GM12864 (cell line): ENCODE data around the gene HAUS1.

Experiments used
- DNase-seq: peaks from one replicate; pipeline ENCODE4 v3.0.0-alpha.2; 2011; ENCODE audit warnings: low read depth
- H3K4me3 ChIP-seq: 2 replicates; pipeline ENCODE4 v1.5.1; 2011; ENCODE audit warnings: mild to moderate bottlenecking, low read depth, low read length, control low read depth
- CTCF ChIP-seq: IDR thresholded peaks from 2 replicates; pipeline ENCODE4 v1.5.1; 2011; ENCODE audit warnings: low read depth, mild to moderate bottlenecking, moderate library complexity, low read length, control low read depth, inconsistent platforms; ENCODE audit errors: missing control alignments

HAUS1 gene

DNA sequence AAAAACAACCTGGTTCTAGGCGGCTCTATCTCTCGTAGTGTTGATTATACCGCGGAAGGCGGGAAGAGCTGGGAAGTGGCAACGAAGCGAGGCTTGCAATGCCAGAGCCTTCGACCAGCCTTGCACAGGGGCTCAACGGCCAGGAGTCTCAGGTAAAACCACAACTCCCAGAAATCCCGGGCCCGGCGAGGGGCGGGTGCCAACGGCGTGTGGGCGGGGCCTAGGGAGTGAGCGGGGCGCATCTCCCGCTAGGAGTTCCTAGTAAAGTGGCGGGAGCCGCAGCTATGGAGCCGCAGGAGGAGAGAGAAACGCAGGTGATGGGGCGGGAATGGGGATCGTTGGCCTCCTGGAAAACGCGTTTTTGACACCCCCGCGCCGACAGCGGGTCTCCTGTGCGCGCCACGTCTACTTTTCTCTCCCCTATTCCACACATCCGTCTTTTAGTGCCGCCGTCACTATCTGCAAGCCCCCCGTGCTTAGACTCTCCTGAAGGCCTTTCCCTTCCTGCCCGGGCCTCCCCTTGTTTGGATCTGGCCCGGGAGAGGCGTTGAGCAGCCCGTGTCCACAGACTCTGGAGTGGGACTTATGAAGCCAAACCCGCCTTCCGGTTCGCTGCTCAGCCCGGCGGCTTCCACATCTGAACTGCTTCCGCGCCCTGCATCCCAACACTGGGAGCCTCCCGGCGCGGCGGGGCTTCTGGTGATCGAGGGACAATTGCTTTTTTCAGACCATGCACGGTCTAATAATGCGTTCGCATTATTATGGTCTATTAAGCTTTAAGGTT lies at the start of gene HAUS1:
Gene HAUS1, plus strand, starts transcription at position 258 of the 784 bp plus-strand sequence. Its CDS starts 27 bp downstream, at position 285.
- peak within 1 kb of the TSS; percentile 96 for H3K4me3 ChIP-seq
- TF ChIP-seq CTCF, result no peak
- DNase-seq, result peak; percentile 38

DNA sequence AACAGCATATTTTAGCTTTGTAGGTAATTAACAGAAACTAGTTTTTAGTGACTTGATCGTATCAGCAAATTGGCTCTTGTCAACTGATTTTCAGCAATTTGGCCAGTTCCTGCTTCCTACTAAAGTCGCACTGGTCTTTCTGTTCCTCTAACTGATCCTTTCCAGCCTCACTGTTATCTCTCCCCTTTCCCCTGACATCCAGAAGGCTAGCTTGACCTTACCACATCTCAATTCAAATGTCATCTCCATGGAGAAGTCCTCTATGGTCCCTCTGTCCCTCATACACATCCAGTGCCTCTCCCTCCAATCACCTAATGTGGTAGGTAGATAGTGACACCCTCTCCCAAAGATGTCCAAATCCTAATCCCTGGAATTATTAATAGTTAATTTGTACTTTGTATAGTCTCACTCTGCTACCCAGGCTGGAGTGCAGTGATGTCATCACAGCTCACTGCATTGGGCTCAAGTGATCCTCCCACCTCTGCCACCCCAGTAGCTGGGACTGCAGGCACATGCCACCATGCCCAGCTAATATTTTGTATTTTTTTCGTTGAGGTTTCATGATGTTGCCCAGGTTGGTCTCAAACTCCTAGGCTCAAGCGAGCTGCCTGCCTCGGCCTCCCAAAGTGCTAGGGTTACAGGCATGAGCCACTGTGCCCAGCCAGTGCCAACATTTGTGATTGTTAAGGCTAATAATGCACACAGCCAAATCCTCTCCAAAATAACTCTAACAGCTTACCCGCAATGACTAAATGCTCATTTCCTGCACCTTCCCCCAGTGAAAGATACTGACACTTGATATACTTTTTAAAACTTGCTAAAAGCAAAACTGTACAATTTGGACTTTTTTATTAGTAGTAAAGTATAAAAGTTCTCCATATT lies 49.0 kb upstream of the HAUS1 start:
- no peak for TF ChIP-seq CTCF
- DNase-seq, result no peak
- no peak overlapping the region for H3K4me3 ChIP-seq

DNA sequence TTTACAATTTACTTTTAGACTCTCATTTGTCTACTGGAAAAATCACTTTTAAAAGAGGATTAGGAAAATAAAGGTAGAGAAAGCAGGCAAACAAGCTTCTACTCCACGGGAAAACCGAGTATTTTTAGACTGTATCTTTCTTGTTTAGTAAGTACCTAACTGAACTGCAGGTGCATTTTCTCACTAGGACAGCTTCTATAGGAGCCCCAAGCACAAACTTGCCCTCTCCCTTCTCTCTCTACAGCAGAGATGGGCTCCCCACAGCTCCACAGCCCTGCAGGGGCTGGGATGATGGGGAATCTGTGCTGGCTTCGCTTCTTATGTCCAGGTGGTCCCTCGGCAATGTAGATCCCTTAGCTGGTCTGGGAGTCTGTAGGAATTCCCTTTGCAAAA lies 48.4 kb upstream of the HAUS1 start:
- no peak for DNase-seq
- H3K4me3 ChIP-seq, result no peak overlapping the region
- TF ChIP-seq CTCF, result no peak

DNA sequence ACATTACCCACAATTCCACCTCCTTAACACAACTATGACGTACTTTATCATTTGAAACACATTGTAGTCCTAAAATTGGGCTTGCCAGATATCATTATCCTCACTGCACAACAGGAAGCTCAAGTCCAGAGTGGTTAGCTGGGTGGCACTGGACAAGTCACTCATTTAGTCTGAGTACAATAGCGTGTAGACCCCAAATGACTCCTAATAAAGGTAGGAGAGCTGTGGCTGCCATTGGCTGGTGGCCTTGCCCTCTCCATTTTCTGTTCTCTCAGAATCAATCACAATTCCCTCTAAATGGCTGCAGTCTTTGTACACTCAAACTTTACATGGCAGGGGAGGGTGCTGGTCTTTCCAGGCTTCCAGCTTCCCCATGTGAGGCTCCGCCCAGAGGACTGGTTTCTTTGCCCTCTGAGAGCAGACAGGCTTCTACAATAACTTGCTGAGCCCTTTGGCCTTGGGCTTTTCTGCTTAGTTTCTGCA lies 43.8 kb upstream of the HAUS1 start:
- no peak overlapping the region for H3K4me3 ChIP-seq
- DNase-seq, result no peak
- TF ChIP-seq CTCF, result no peak

DNA sequence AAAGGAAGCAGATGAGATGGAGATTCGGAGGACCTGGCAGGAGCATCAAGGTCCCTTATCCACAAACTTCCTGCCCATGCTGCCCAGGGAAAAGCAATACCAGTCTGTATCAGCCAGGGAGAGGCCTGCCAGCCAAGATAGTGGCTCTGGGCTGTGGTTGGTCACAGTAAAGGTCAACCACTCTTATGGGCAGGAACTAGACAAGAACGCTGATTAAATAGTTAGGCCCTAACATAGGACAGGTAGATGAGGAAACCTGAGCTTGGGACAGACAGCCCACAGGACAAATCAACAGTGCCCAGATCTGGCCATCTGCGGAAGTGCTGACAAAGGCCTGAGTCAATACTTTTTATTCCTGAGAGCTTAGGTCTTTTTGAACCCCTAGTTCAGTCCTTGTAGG lies 42.8 kb upstream of the HAUS1 start:
- no peak overlapping the region for H3K4me3 ChIP-seq
- no peak for DNase-seq
- no peak for TF ChIP-seq CTCF

DNA sequence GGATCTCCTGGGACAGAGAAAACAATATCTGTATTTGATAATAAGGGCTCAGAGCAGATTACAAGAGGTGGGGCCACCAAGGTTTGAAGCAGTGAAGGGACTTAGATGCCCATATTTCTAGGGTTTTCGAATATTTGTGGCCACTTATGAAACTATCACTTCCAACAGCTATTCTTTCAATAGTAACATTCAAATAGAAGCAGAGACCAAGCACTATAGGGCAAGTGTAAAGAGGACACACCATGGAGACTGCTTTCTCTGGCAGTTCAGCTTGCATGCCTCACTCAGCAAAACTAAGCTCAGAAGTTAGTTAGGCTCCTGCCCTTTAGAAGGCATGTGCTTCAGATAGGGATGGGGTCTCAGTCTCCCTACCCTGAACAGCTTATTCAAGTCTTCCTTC lies 42.4 kb upstream of the HAUS1 start:
- DNase-seq, result no peak
- H3K4me3 ChIP-seq, result no peak overlapping the region
- no peak for TF ChIP-seq CTCF
